GM21576 (cell line): ENCODE results near the gene SLC44A3.

ENCODE experiments used
- ATAC-seq: cut with Tn5 transposase; IDR thresholded peaks from one replicate; pipeline ENCODE4 v1.9.1; 2021; ENCODE audit warnings: mild to moderate bottlenecking, moderate library complexity; ENCODE audit not compliant: unreplicated experiment

The SLC44A3 gene

GRCh38 chr1:94903280-94904009, 83.3 kb downstream of the SLC44A3 start:
- ATAC-seq: no peak

GRCh38 chr1:94905207-94905606, 85.0 kb downstream of the SLC44A3 start:
- no peak for ATAC-seq

GRCh38 chr1:94906382-94906781, 86.2 kb downstream of the SLC44A3 start:
- ATAC-seq: no peak

- ATAC-seq: no peak
Measured at GRCh38 chr1:94907136-94907535, 87.0 kb downstream of the SLC44A3 start.

- ATAC-seq: no peak
Measured at GRCh38 chr1:94908190-94908589, 88.0 kb downstream of the SLC44A3 start.

- ATAC-seq: no peak
Measured at GRCh38 chr1:94908965-94909364, 88.8 kb downstream of the SLC44A3 start.

- no peak for ATAC-seq
Measured at GRCh38 chr1:94909486-94909885, 89.3 kb downstream of the SLC44A3 start.

- no peak for ATAC-seq
Measured at GRCh38 chr1:94912263-94913184, 92.4 kb downstream of the SLC44A3 start.

GRCh38 chr1:94917251-94917650, 97.1 kb downstream of the SLC44A3 start:
- ATAC-seq: no peak

- ATAC-seq: no peak
Measured at GRCh38 chr1:94919241-94920030, 99.3 kb downstream of the SLC44A3 start.

- no peak for ATAC-seq
Measured at GRCh38 chr1:94920061-94920460, 99.9 kb downstream of the SLC44A3 start.

- no peak for ATAC-seq
Measured at GRCh38 chr1:94921977-94922376, 101.8 kb downstream of the SLC44A3 start.

GRCh38 chr1:94922761-94923331, 102.7 kb downstream of the SLC44A3 start:
- no peak for ATAC-seq

- no peak for ATAC-seq
Measured at GRCh38 chr1:94925004-94925403, 104.8 kb downstream of the SLC44A3 start.

GRCh38 chr1:94925561-94926125, 105.5 kb downstream of the SLC44A3 start:
- no peak for ATAC-seq

GRCh38 chr1:94926126-94926914, 106.2 kb downstream of the SLC44A3 start:
- ATAC-seq: peak; percentile 17

- peak; percentile 83 for ATAC-seq
Measured at GRCh38 chr1:94926915-94927404, 106.8 kb downstream of the SLC44A3 start, which contains the start of gene CNN3. TSS of gene CNN3 (minus strand) at chr1:94927110. CDS start at chr1:94926894, 216 bp downstream.

GRCh38 chr1:94927405-94928175, 107.4 kb downstream of the SLC44A3 start:
- ATAC-seq: no peak
